HG02610 (cell line): Measurements from ENCODE around the gene BLACAT1.

ENCODE experiments used
- ATAC-seq: cut with Tn5 transposase; IDR thresholded peaks from one replicate; pipeline ENCODE4 v1.9.1; 2021; ENCODE audit warnings: mild to moderate bottlenecking, moderate library complexity; ENCODE audit not compliant: unreplicated experiment

The BLACAT1 gene

GRCh38 chr1:205455581-205456382, at the start of gene BLACAT1:
Gene BLACAT1, minus strand, starts transcription at chr1:205456045.
- ATAC-seq = no peak

DNA sequence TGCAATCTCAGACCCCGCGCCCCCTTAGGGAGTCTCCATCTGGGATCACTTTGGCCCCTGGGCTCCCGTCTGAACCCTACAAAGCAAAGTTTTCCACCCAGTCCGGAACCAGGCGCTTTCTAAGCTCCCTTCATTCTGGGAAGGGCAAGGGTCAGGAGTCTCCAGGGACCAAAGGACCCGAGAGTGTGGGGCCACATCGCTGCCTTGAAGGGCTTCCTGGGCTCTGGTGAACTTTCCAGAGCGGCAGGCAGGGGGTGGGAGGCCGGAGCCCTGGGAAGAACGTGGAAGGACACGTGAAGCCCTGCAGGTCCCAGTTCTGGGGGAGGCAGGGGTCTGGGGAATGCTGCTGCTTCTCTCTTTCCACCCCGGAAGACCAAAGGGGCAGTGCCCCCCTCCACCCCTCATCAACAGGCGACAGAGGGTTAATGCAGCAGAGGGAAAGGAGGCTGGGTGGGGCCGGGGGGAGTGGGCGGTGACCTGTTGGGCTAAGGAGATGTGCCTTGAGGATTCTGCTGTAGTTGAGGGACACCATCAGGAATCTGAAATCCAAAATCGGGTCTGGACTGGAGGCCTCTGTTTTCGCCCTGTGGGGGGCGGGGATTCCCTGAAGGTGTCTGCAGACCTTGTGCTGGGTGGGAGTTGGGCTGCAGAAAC, 49.4 kb upstream of the BLACAT1 start:
- no peak for ATAC-seq

GRCh38 chr1:205504311-205505075, 48.6 kb upstream of the BLACAT1 start, which contains the start of gene CDK18:
Gene CDK18, plus strand, starts transcription at chr1:205504669. Its CDS starts 18,499 bp downstream, at chr1:205523168.
- no peak for ATAC-seq

- no peak for ATAC-seq
Measured at GRCh38 chr1:205502992-205503391, 47.1 kb upstream of the BLACAT1 start.

DNA sequence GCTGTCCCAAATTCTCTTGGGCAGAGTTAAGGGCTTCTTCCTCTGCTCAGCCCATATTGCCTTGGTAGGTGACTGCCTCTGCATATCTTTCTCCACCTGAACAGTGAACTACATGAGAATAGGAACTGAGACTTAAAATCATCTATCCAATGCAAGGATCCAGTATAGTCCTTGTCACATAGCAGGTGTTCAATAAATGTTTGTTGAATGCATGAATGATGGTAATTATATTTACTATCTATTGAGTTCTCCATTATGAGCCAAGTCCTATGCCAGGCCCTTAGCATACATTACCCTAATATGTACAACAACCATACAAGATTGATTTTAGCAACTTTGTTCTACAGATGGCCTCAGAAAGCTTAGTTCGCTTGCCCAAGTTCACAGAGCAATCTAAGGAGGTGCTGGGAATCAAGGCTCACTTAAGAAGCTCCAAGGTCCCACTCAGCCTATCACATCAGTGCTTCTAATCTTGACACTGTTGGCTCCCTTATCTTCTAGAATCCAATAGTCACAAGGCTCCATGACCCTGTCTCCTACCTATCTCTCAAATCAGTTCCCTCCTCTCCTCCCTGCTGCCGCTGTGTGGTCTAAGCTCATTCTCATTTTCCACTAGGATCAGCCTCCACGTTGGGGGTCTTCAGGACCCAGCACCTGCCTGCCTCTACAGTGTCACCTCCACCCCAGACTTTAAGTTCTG, 46.4 kb upstream of the BLACAT1 start:
- ATAC-seq = no peak

GRCh38 chr1:205500240-205501233, 44.7 kb upstream of the BLACAT1 start:
- ATAC-seq = no peak

DNA sequence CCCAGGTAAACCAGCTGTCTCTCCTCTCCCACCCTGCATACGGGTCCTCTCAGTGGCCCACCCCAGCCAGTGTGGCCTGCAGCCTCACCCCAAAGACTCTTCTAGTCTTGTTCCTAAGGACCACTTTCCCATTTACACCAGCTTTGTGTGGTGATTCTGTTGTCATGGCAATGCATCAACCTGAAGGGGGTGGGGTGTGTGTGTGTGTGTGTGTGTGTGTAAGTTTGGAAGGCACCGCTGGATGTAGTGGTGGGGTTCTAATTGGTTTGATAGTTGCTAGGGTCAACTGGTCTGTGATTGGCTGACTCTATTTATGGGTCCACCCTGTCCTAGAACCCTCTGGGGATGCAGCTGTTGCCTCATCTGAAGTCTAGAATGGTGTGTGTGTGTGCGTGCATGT, 43.9 kb upstream of the BLACAT1 start:
- no peak for ATAC-seq

DNA sequence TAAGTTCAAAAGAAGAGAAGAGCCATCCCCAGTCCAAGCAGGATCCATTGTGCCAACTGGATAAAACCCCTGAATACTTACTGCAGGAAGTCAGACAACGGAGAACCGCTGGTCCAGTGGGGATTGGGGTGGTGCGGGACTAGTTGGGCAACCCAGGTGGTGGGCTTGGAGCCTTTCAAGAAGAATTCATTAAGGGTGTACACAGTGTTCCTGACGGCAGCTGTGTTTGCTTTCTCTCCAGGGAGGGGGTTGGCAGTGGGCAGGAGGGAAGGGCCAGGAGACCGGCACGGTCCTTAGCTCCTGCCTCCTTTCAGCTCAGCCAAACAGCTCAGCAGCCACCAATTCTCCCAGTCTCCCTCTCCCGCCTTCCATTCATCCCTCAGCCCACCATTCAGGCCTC, 41.5 kb upstream of the BLACAT1 start:
- no peak for ATAC-seq

- no peak for ATAC-seq
Measured at GRCh38 chr1:205496661-205497060, 40.8 kb upstream of the BLACAT1 start.

DNA sequence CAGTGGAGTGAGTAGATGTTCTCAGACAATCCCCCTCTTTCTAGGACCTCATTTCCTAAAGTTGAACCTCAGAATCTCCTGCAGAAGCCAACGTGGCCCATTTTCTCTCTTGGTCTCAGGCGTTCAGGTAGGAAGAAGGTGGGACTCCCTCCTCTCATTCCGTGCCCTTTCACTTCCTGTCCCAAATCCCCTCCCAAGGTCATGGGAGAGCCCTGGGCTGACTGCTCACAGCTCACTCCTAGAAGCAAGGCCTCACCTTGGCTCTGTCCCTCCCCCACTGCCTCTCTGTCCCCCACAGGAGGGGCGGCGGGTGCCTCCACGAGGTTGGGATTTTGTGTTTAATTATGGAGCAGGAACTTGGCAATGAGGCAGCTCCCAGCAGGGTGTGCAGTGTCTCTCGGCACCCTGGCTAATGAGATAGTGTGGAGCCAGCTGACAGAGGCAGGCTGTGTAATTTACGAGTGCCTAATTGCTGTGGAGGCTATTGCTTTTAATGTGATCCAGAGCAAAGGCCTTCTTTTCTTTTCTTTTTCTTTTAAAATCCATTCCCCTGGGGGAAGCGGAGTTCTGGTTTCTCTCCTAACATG, 39.5 kb upstream of the BLACAT1 start:
- no peak for ATAC-seq

DNA sequence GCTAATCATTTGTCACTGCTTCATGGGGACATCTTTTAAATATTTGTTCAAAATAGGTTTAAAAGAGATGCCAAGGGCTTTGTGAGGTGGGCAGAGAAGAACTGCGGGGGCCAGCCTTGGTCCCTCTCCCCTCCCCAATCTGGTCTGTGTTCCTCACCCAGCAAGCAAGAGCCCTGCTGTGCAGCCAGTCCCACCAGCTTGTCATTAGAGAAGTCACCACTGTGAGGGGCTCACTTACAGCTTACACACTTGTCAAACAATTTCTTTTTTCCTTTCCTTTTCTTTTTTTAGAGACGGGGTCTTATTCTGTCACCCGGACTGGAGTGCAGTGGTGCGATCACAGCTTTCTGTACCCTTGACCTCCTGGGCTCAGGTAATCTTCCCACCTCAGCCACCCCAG, 38.3 kb upstream of the BLACAT1 start:
- ATAC-seq = no peak

- no peak for ATAC-seq
Measured at GRCh38 chr1:205493241-205494085, 37.6 kb upstream of the BLACAT1 start.

GRCh38 chr1:205492774-205493173, 36.9 kb upstream of the BLACAT1 start:
- no peak for ATAC-seq

DNA sequence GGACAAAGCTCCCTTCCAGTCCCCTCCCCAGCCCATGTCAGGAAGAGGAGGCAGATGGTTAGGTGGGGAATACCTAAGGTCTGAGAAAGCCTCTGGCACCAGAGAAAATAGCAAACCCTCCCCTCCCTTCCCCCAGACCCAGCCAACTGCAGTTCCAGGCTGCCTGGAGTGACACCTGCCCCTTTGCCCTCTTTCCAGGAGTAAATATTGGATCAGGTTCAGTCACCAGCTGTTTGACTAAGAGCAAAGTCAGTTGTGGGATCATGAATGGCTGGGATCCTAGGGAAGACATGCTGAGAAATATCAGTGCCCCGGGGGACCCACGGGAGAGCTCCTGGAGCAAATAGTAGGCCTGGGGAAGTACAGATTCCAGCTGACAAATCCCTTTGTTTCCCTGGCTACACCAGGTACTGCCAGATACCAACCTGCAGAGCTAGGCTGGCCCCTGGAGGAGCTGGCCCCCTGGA, 36.4 kb upstream of the BLACAT1 start:
- no peak for ATAC-seq

DNA sequence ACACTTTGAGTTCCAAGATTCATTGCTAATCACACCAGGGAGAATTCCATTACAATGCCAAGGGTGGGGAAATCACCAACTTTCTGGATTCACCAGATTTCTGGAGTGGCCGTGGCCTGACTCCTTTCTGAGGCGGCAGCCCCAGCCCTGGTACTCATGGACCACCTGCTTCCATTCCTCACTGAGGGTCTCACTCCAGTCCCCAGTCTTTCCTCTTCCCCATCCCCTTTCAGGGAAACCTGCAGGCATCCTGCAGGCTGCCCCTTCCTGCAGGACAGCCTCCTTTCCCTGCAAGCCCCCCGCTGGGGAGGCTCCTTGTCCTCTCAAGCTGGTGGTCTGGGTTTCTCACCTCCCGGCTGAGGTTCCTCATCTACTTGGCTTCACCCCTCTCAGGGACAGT, 35.9 kb upstream of the BLACAT1 start:
- ATAC-seq = no peak

- no peak for ATAC-seq
Measured at GRCh38 chr1:205488074-205488723, 32.4 kb upstream of the BLACAT1 start.

GRCh38 chr1:205486258-205486657, 30.4 kb upstream of the BLACAT1 start:
- ATAC-seq = no peak
